ENCODE results near the gene SH3RF2. TPM values are rescaled to one million over a fixed set of nuclear protein-coding genes. Genes with fewer than 3 reads are reported as not detected.
"Not testable (repeated sequence)": the region's sequence is repeated elsewhere in the genome, so short reads cannot be mapped to it uniquely, and the experiment has no call there.

The SH3RF2 gene
- total RNA-seq, 2 experiments from 2014 or later, result not detected

- Mint-ChIP-seq H3K4me3 (no peak overlapping the region), H3K27me3 (peaks cover 39% of the 10 kb centered on the region), H3K27ac (no peak overlapping the region), H3K4me1 (peaks cover 15% of the 10 kb centered on the region), H3K36me3 (no peaks in the 10 kb centered on the region), H3K9me3 (no peaks in the 10 kb centered on the region)
- POLR2A ChIA-PET, result no interaction called here
- DNase-seq (no peak), ATAC-seq (ENCODE audit: low read depth) (no peak)
Observed at GRCh38 chr5:145948047-145948446, 11.7 kb downstream of the SH3RF2 start.

- Mint-ChIP-seq H3K9me3 (no peaks in the 10 kb centered on the region), H3K27ac (no peak overlapping the region), H3K4me1 (peaks cover 15% of the 10 kb centered on the region), H3K27me3 (peaks cover 38% of the 10 kb centered on the region), H3K36me3 (no peaks in the 10 kb centered on the region), H3K4me3 (no peak overlapping the region)
- DNase-seq (no peak), ATAC-seq (ENCODE audit: low read depth) (no peak)
- POLR2A ChIA-PET, result no interaction called here
Observed at GRCh38 chr5:145948921-145949320, 12.5 kb downstream of the SH3RF2 start.

- H3K4me1 Mint-ChIP-seq, result peaks cover 15% of the 10 kb centered on the region
- no peak overlapping the region for H3K4me3 Mint-ChIP-seq
- POLR2A ChIA-PET, result no interaction called here
- no peaks in the 10 kb centered on the region for H3K9me3 Mint-ChIP-seq
- ATAC-seq (ENCODE audit: low read depth), result no peak
- H3K27ac Mint-ChIP-seq, result no peak overlapping the region
- DNase-seq, result no peak
- H3K27me3 Mint-ChIP-seq, result peaks cover 34% of the 10 kb centered on the region
- H3K36me3 Mint-ChIP-seq, result no peaks in the 10 kb centered on the region
Observed at GRCh38 chr5:145949474-145949873, 13.1 kb downstream of the SH3RF2 start.

- Mint-ChIP-seq H3K36me3 (no peaks in the 10 kb centered on the region), H3K9me3 (no peaks in the 10 kb centered on the region), H3K4me1 (peaks cover 9% of the 10 kb centered on the region), H3K27me3 (peaks cover 35% of the 10 kb centered on the region), H3K27ac (no peak overlapping the region), H3K4me3 (no peak overlapping the region)
- DNase-seq, result no peak
- no peak for ATAC-seq (ENCODE audit: low read depth)
- POLR2A ChIA-PET, result no interaction called here
Observed at GRCh38 chr5:145951071-145951470, 14.7 kb downstream of the SH3RF2 start.

GRCh38 chr5:145953202-145953601, 16.8 kb downstream of the SH3RF2 start:
- Mint-ChIP-seq H3K36me3 (no peaks in the 10 kb centered on the region), H3K4me3 (no peak overlapping the region), H3K27ac (no peak overlapping the region), H3K9me3 (no peaks in the 10 kb centered on the region), H3K27me3 (peaks cover 32% of the 10 kb centered on the region), H3K4me1 (no peaks in the 10 kb centered on the region)
- POLR2A ChIA-PET, result no interaction called here
- DNase-seq (no peak), ATAC-seq (ENCODE audit: low read depth) (no peak)

- H3K36me3 Mint-ChIP-seq; H3K4me1 Mint-ChIP-seq; H3K9me3 Mint-ChIP-seq; POLR2A ChIA-PET; DNase-seq; H3K4me3 Mint-ChIP-seq; H3K27ac Mint-ChIP-seq; ATAC-seq (ENCODE audit: low read depth): not testable (repeated sequence)
- H3K27me3 Mint-ChIP-seq, result peaks cover 28% of the 10 kb centered on the region
Observed at GRCh38 chr5:145954140-145954539, 17.8 kb downstream of the SH3RF2 start.

GRCh38 chr5:145957388-145957787, 21.0 kb downstream of the SH3RF2 start:
- DNase-seq, result no peak
- no peaks in the 10 kb centered on the region for H3K4me1 Mint-ChIP-seq
- H3K36me3 Mint-ChIP-seq, result no peaks in the 10 kb centered on the region
- H3K9me3 Mint-ChIP-seq, result no peaks in the 10 kb centered on the region
- H3K27ac Mint-ChIP-seq, result no peak overlapping the region
- no peak for ATAC-seq (ENCODE audit: low read depth)
- POLR2A ChIA-PET, result no interaction called here
- H3K27me3 Mint-ChIP-seq, result peaks cover 19% of the 10 kb centered on the region
- no peak overlapping the region for H3K4me3 Mint-ChIP-seq

- H3K9me3 Mint-ChIP-seq, result no peaks in the 10 kb centered on the region
- POLR2A ChIA-PET, result no interaction called here
Observed at GRCh38 chr5:145958436-145958835, 22.1 kb downstream of the SH3RF2 start.

GRCh38 chr5:145960166-145960565, 23.8 kb downstream of the SH3RF2 start:
- DNase-seq, result no peak

More at GRCh38 chr5:145958436-145958835, 22.1 kb downstream of the SH3RF2 start:
- no peaks in the 10 kb centered on the region for H3K36me3 Mint-ChIP-seq
- no peak for DNase-seq
- no peak overlapping the region for H3K4me3 Mint-ChIP-seq
- H3K27me3 Mint-ChIP-seq, result peaks cover 14% of the 10 kb centered on the region
- ATAC-seq (ENCODE audit: low read depth), result no peak
- no peaks in the 10 kb centered on the region for H3K4me1 Mint-ChIP-seq
- H3K27ac Mint-ChIP-seq, result no peak overlapping the region

GRCh38 chr5:145960848-145961600, 24.6 kb downstream of the SH3RF2 start:
- no peaks in the 10 kb centered on the region for H3K9me3 Mint-ChIP-seq
- H3K4me3 Mint-ChIP-seq, result no peak overlapping the region
- ATAC-seq (ENCODE audit: low read depth), result no peak
- H3K27ac Mint-ChIP-seq, result no peak overlapping the region
- peaks cover 8% of the 10 kb centered on the region for H3K27me3 Mint-ChIP-seq
- H3K4me1 Mint-ChIP-seq, result no peaks in the 10 kb centered on the region
- H3K36me3 Mint-ChIP-seq, result no peaks in the 10 kb centered on the region
- POLR2A ChIA-PET, result no interaction called here
- DNase-seq, result no peak

More at GRCh38 chr5:145960166-145960565, 23.8 kb downstream of the SH3RF2 start:
- no peak for ATAC-seq (ENCODE audit: low read depth)
- Mint-ChIP-seq H3K27me3 (peaks cover 10% of the 10 kb centered on the region), H3K27ac (no peak overlapping the region), H3K9me3 (no peaks in the 10 kb centered on the region), H3K4me1 (no peaks in the 10 kb centered on the region), H3K4me3 (no peak overlapping the region), H3K36me3 (no peaks in the 10 kb centered on the region)
- POLR2A ChIA-PET, result no interaction called here

- Mint-ChIP-seq H3K27me3 (peaks cover 8% of the 10 kb centered on the region), H3K4me1 (no peaks in the 10 kb centered on the region), H3K4me3 (no peak overlapping the region), H3K36me3 (no peaks in the 10 kb centered on the region), H3K27ac (no peak overlapping the region), H3K9me3 (no peaks in the 10 kb centered on the region)
- DNase-seq (no peak), ATAC-seq (ENCODE audit: low read depth) (no peak)
- POLR2A ChIA-PET, result no interaction called here
Observed at GRCh38 chr5:145962001-145962400, 25.6 kb downstream of the SH3RF2 start.

- H3K9me3 Mint-ChIP-seq; H3K4me1 Mint-ChIP-seq; H3K27ac Mint-ChIP-seq; ATAC-seq (ENCODE audit: low read depth); POLR2A ChIA-PET; H3K36me3 Mint-ChIP-seq; DNase-seq; H3K4me3 Mint-ChIP-seq: not testable (repeated sequence)
- H3K27me3 Mint-ChIP-seq, result peaks cover 11% of the 10 kb centered on the region
Observed at GRCh38 chr5:145964008-145964407, 27.6 kb downstream of the SH3RF2 start.

GRCh38 chr5:145965804-145966203, 29.4 kb downstream of the SH3RF2 start:
- Mint-ChIP-seq H3K9me3 (no peaks in the 10 kb centered on the region), H3K36me3 (no peaks in the 10 kb centered on the region), H3K4me1 (no peaks in the 10 kb centered on the region), H3K4me3 (no peak overlapping the region), H3K27me3 (peaks cover 7% of the 10 kb centered on the region), H3K27ac (no peak overlapping the region)
- POLR2A ChIA-PET, result no interaction called here
- no peak for ATAC-seq (ENCODE audit: low read depth)
- DNase-seq, result no peak

- Mint-ChIP-seq H3K4me1 (no peaks in the 10 kb centered on the region), H3K4me3 (no peak overlapping the region)
Observed at GRCh38 chr5:145967296-145967695, 30.9 kb downstream of the SH3RF2 start.

More at GRCh38 chr5:145967296-145967695, 30.9 kb downstream of the SH3RF2 start:
- H3K27ac Mint-ChIP-seq, result no peak overlapping the region
- POLR2A ChIA-PET, result no interaction called here
- no peaks in the 10 kb centered on the region for H3K9me3 Mint-ChIP-seq
- no peak for DNase-seq
- peaks cover 5% of the 10 kb centered on the region for H3K27me3 Mint-ChIP-seq
- no peaks in the 10 kb centered on the region for H3K36me3 Mint-ChIP-seq
- no peak for ATAC-seq (ENCODE audit: low read depth)

Data from activated naive CD8-positive, alpha-beta T cell treated with anti-CD3 and anti-CD28 coated beads, Interleukin-2, amount 10 ng/mL, durations not matched to agents 7 days and 5 days (primary cell).